T-helper 9 cell (primary cell): ENCODE results near the gene SSTR5.
"Not testable (repeated sequence)": the region's sequence is repeated elsewhere in the genome, so short reads cannot be mapped to it uniquely, and the experiment has no call there.

Experiments
- DNase-seq: peaks from one replicate; pipeline ENCODE4 v3.0.0-alpha.2; 2020
- total RNA-seq, 2 donors: gene quantifications; one replicate each; lab custom pipeline; 2026; lab: John Stamatoyannopoulos, UW

SSTR5 gene
- total RNA-seq = 0 reads per million in 2 donors

- no peak for DNase-seq
These were observed at the start of gene SSTR5 for GRCh38 chr16:1072526-1073261. SSTR5 (plus strand) TSS chr16:1072747; CDS start chr16:1078869, 6,122 bp downstream.

- no peak for DNase-seq
These were observed 48.4 kb upstream of the SSTR5 start for GRCh38 chr16:1024138-1024537.

GRCh38 chr16:1025183-1025809, 47.3 kb upstream of the SSTR5 start:
- not testable (repeated sequence) for DNase-seq

DNA sequence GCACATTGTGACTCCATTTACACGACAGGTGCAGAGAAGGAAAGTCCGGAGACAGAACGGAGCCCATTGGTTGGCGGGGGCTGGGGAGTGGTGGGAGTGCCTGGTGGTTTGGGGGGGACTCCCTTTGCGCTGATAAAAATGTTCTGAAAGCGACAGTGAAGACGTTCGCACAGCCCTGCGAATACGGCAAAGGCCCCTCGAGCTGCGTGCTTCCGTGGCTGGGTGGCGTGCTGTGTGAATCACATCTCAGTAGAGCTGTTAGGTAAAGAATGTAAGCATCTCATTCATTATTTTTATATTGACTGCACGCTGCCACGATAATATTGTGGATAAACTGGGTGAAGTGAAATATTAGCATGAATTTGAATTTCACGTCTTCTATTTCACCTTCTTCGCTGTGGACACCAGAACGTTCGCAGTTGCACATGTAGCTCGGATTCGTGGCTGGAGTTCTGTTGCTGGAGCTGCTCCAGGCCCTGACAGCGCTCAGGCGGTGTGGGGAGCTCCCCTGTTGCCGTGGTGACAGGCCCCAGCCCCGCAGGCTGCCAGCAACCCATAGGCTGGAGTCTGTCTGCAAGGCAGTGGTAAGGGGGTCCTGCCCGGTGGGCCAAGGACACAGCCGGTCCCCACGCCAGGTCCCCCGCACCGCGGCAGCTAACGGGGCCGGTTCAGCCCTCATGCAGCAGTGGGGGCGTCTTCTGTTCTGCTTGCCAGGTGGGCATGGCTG, 46.3 kb upstream of the SSTR5 start:
- DNase-seq = no peak

- no peak for DNase-seq
These were observed 45.6 kb upstream of the SSTR5 start for GRCh38 chr16:1026784-1027500.

DNA sequence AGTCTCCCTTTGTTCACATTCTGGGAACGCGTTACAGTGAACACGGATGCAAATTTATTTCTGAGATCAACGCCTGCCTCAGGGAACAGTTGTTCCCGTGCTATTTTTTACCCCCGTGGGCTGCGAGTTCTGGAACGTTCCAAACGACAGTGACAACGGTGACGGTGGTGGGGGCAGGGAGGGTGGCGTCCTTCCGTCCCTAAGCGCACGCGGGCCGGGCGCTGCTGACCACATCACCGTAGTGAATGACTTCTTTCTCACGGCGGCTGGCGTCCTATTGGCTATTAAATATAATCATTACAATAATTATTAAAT, 45.1 kb upstream of the SSTR5 start:
- DNase-seq = no peak

GRCh38 chr16:1028056-1028455, 44.5 kb upstream of the SSTR5 start:
- DNase-seq = no peak

DNA sequence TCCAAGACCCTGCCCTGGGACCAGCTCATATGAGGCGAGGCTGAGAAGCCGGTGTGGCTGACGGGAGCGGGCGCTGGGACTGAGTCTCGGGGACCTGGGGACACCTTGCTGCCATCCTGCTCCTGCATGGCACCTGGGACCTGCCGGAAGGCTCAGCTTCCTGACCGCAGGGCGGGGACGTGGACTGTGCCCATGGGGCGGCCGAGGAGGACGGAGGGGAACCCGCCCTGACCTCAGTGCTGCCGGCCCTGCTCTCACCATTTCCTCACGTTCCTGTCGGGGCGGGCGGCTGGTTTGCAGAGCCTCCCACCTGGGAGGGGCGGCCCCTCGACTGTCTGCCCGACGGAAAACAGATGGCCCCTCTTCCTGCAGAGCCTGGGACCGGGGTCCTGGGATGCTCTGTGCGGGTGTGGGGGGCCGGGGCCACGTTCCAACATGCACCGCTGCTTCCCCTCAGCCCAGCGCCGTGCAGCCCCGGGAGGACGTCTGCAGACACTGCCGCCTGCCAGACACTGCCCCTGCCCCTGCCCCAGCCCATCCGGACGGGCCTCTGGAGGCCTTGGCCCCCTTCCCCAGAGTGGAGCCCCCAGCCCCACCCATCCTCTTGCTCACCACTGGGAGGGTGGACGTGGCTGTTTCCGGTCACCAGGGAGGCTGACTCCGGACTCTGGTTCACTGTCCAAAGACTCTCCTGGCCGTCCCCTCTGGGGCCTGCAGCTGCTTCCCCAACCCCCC, 43.9 kb upstream of the SSTR5 start:
- DNase-seq = no peak

GRCh38 chr16:1029259-1029545, 43.3 kb upstream of the SSTR5 start:
- no peak for DNase-seq

- DNase-seq = no peak
These were observed 42.1 kb upstream of the SSTR5 start for GRCh38 chr16:1030473-1030901.

GRCh38 chr16:1031666-1032065, 40.9 kb upstream of the SSTR5 start:
- no peak for DNase-seq

GRCh38 chr16:1032607-1033006, 39.9 kb upstream of the SSTR5 start:
- DNase-seq = no peak

DNA sequence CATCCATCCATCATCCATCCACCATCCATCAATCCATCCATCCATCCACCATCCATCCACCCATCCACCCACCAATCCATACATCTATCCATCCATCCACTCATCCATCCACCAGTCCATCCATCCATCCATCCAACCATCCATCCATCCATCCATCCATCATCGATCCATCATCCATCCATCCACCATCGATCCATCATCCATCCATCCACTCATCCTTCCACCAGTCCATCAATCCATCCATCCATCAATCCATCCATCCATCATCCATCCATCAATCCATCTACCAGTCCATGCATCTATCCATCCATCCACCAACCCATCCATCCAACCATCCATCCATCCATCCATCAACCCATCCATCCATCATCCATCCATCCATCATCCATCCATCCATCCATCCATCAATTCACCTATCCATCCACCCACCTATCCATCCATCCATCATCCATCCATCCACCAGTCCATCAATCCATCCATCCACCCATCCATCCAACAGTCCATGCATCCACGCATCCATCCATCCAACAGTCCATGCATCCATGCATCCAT, 39.3 kb upstream of the SSTR5 start:
- DNase-seq = no peak

DNA sequence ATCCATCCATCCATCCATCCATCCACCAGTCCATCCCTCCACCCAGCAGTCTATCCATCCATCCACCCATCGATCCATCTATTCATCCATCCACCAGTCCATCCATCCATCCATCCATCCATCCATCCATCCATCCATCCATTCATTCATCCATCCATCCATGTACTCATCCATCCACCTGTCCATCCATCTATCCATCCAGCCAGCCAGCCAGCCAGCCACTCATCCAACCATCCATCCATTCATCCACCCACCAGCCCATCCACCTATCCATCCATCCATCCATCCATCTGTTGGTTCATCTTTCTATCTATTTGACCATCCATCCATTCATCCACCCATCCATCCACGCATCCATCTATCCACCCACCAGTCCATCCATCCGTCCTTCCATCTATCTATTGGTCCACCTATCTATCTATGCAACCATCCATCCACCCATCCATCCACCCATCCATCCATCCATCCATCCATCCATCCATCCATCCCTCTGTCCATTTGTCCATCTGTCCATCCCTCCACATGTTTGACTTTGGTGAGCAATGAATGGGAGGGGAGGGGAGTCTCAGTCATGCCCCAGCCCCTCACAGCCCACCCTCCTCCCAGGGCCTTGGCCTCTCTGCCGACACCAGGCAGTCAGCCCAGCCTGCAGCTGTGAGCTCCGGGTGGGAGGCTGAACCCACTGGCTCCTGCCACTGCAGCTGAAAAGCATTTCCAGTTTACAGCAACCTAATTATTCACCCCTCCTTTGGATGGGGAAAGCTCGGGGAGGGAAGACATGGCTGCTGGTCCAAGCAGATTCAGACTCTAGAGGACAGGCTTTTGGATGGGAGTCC, 38.1 kb upstream of the SSTR5 start:
- DNase-seq = no peak

GRCh38 chr16:1035066-1035415, 37.5 kb upstream of the SSTR5 start:
- no peak for DNase-seq

GRCh38 chr16:1036166-1036565, 36.4 kb upstream of the SSTR5 start:
- DNase-seq = no peak

DNA sequence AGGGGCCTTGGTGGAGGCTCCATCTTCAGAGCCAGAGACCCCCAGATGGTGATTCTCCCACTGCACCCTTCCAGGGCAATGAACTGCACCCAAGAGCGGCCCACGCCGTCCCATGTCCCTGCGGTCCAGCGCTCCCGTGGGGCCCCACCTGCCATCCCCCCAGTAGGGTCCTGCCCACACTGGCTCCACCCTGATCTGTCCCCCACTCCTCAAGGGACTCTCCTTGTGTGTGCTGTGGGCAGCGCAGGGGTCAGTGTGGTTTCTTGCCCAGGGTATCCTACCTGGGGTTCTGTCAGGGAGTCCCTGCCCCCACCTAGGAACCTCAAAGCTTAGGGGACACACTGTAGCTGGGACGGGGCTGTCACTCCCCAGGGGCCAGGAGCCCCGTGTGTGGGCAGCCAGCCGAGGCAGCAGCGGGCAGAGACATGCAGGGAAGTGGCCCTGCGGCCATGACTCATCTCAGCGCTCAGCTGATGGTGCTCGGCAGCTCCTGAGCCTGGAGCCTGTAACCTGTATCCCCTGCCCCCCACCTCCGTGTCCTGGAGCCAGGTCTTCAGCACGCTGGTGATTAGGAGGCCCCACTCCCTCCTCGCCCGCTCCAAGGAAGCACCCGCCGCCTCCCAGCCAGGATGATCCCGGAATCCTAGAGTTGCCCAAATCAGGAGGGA, 35.7 kb upstream of the SSTR5 start:
- DNase-seq = no peak

DNA sequence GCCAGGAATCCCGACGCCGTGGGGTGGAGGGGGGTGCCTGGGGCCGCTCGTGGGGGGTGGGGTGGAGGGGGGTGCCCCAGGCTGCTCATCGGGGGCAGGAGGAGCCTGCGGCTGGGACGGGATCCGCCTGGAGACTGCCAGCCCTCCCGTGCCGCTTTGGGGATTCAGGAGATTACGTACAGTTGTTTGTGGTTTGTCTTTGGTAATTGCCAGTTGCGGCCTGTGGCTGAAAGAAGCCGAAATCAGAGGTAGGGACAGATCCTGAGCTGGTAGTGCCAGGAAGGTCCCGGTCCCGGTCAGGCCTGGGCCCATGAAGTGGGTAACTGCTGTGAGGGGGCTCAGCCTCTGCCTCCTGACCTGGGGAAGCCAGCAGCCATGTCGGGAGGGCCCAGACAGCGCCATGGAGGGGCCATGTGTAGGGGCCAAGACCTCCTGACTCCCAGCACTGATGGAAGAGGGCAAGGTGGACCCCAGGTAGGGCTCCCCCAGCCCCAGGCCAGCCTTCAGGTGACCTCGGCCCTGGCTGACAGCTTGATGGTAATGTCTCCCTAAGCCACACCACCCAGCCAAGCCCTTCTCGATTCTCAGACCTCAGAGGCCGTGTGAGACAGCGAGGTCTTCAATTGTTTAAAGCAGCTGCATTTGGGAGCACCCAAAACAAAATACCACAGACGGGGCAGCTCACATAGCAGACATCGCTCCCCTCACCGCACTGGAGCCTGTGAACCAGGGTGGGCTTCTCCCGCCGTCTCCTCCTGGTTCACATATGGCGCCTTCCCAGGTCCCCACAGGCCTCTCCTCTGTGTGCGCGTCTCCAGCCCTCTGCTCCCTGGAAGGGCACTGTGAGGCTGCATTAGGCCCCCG, 34.9 kb upstream of the SSTR5 start:
- DNase-seq = no peak

DNA sequence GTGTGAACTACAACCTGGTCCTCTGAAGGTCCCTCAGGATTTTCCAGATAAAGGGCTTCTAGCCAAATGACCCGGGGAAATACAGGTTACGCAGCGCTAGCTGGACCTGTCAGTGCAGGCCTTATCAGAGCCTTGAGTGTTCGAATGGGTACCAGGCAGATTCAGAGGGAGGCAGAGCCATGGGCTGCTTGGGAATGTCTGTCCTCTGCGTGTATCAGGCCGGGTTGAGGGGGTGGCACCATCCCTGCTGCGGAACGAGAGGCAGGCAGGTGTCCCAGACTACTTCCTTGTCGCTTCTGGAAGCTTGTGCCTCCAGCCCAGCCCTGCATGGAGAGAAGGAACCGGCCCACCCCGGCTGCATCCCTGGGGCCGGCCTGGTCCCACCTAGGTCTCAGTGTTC, 33.6 kb upstream of the SSTR5 start:
- no peak for DNase-seq

DNA sequence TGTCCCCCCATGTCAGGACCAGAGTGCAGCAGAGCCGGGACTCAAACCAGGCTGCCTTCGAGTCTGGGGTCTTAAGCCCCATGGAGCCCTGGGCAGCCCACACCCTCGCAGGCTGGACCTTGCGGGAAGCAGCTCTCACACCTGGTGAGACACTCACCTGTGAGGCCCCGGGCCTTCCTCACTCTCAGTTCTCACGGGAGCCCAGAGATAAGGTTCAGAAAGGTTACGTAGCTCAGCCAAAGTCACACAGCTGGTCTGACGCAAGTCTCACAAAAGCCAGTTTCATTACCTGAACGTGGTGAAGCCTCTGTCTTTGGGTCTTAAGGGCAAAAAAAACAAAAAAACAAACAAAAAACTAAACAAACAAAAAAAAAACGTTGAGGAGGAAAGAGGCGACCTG, 32.8 kb upstream of the SSTR5 start:
- no peak for DNase-seq
